HepG2 (cell line): ENCODE results near the gene ASXL1. TPM values are rescaled to one million over a fixed set of nuclear protein-coding genes. Genes with fewer than 3 reads are reported as not detected.
A peak's percentile ranks its signal among the peaks of the same experiment; 100 is the strongest.

ENCODE experiments used
- BCL6 ChIP-seq: IDR thresholded peaks from 2 replicates; pipeline ENCODE4 v1.6.1; 2016; ENCODE audit warnings: missing genetic modification reagents, missing compliant biosample characterization
- DDIT3 ChIP-seq: sonication (generic); formaldehyde crosslinking; IDR thresholded peaks from 2 replicates; pipeline ENCODE4 v1.4.0; 2020; ENCODE audit warnings: mild to moderate bottlenecking, missing genetic modification reagents
- GABPA ChIP-seq, 2 experiments: IDR thresholded peaks; 2 replicates each; pipeline ENCODE4 v1.6.1; 2011 to 2016; ENCODE audit warnings: low read depth in 2 of 2, low read length in 1 of 2, missing biosample characterization in 1 of 2, missing genetic modification characterization in 1 of 2
- HMGXB4 ChIP-seq, 2 experiments: sonication (generic) in 1 of 2; formaldehyde crosslinking in 1 of 2; IDR thresholded peaks; 2 replicates each; pipeline versions ENCODE4 v1.4.0 to v1.6.1; 2018 to 2020; ENCODE audit warnings: missing genetic modification reagents in 2 of 2, borderline replicate concordance in 1 of 2, low read depth in 1 of 2, mild to moderate bottlenecking in 1 of 2, missing biosample characterization in 1 of 2
- JDP2 ChIP-seq: sonication (generic); formaldehyde crosslinking; IDR thresholded peaks from 2 replicates; pipeline ENCODE4 v1.8.1; 2022; ENCODE audit warnings: missing genetic modification reagents, borderline replicate concordance
- KLF11 ChIP-seq: IDR thresholded peaks from 2 replicates; pipeline ENCODE4 v1.6.1; 2016; ENCODE audit warnings: missing compliant biosample characterization
- KLF9 ChIP-seq: IDR thresholded peaks from 2 replicates; pipeline ENCODE4 v1.6.1; 2016; ENCODE audit warnings: low read depth
- KMT2B ChIP-seq: IDR thresholded peaks from 2 replicates; pipeline ENCODE4 v1.6.1; 2016; ENCODE audit warnings: missing genetic modification reagents, missing compliant biosample characterization
- MAZ ChIP-seq, 2 experiments: sonication (generic) in 1 of 2; formaldehyde crosslinking in 1 of 2; IDR thresholded peaks; 2 replicates each; pipeline versions ENCODE4 v1.5.0 to v1.6.1; 2012 to 2020; ENCODE audit warnings: low read depth in 2 of 2, mild to moderate bottlenecking in 2 of 2, borderline replicate concordance in 1 of 2, improper control_type of control experiment in 1 of 2, low read length in 1 of 2, missing genetic modification reagents in 1 of 2, moderate library complexity in 1 of 2
- MEIS1 ChIP-seq: sonication (generic); formaldehyde crosslinking; IDR thresholded peaks from 2 replicates; pipeline ENCODE4 v1.9.0; 2021; ENCODE audit warnings: mild to moderate bottlenecking, missing genetic modification reagents, moderate library complexity, borderline replicate concordance
- MLLT10 ChIP-seq: sonication (generic); formaldehyde crosslinking; IDR thresholded peaks from 2 replicates; pipeline ENCODE4 v1.4.0; 2020; ENCODE audit warnings: missing genetic modification reagents
- ONECUT2 ChIP-seq: sonication (generic); formaldehyde crosslinking; IDR thresholded peaks from 2 replicates; pipeline ENCODE4 v1.4.0; 2020; ENCODE audit warnings: missing genetic modification reagents
- PCBP2 ChIP-seq: fragments of 200-400 bp; formaldehyde crosslinking; optimal IDR thresholded peaks from 2 replicates; pipeline ENCODE3; 2018; ENCODE audit warnings: low read length, low read depth; ENCODE audit not compliant: poor library complexity, severe bottlenecking
- RBAK ChIP-seq: sonication (generic); formaldehyde crosslinking; IDR thresholded peaks from 2 replicates; pipeline ENCODE4 v1.5.1; 2020; ENCODE audit warnings: mild to moderate bottlenecking, missing genetic modification reagents
- SNAPC5 ChIP-seq: sonication (generic); formaldehyde crosslinking; IDR thresholded peaks from 2 replicates; pipeline ENCODE4 v1.8.1; 2023; ENCODE audit warnings: mild to moderate bottlenecking, missing genetic modification reagents, borderline replicate concordance
- SP5 ChIP-seq: IDR thresholded peaks from 2 replicates; pipeline ENCODE4 v1.6.1; 2016; ENCODE audit warnings: low read depth, borderline replicate concordance
- SSRP1 ChIP-seq: IDR thresholded peaks from 2 replicates; pipeline ENCODE4 v1.6.1; 2016; ENCODE audit warnings: control low read depth
- STAG1 ChIP-seq: sonication (generic); formaldehyde crosslinking; IDR thresholded peaks from 2 replicates; pipeline ENCODE4 v1.4.0; 2020; ENCODE audit warnings: missing genetic modification reagents
- TAF15 ChIP-seq: fragments of 200-400 bp; formaldehyde crosslinking; IDR thresholded peaks from one replicate; pipeline ENCODE4 v1.6.1; 2018; ENCODE audit warnings: mild to moderate bottlenecking, low read depth, low read length; ENCODE audit not compliant: poor library complexity, severe bottlenecking
- TFDP2 ChIP-seq: sonication (generic); formaldehyde crosslinking; IDR thresholded peaks from 2 replicates; pipeline ENCODE4 v1.4.0; 2020; ENCODE audit warnings: missing genetic modification reagents
- ZNF441 ChIP-seq: sonication (generic); formaldehyde crosslinking; IDR thresholded peaks from 2 replicates; pipeline ENCODE4 v1.7.0; 2021; ENCODE audit warnings: missing genetic modification reagents, borderline replicate concordance
- ZNF570 ChIP-seq: sonication (generic); formaldehyde crosslinking; IDR thresholded peaks from 2 replicates; pipeline ENCODE4 v1.4.0; 2020; ENCODE audit warnings: mild to moderate bottlenecking, missing genetic modification reagents, borderline replicate concordance
- ZNF572 ChIP-seq: sonication (generic); formaldehyde crosslinking; IDR thresholded peaks from 2 replicates; pipeline ENCODE4 v1.5.1; 2020; ENCODE audit warnings: mild to moderate bottlenecking, missing genetic modification reagents
- ZNF674 ChIP-seq: sonication (generic); formaldehyde crosslinking; IDR thresholded peaks from 2 replicates; pipeline ENCODE4 v1.5.0; 2020; ENCODE audit warnings: low read depth, mild to moderate bottlenecking, missing genetic modification reagents
- ZNF75D ChIP-seq: sonication (generic); formaldehyde crosslinking; IDR thresholded peaks from 2 replicates; pipeline ENCODE4 v1.8.1; 2023; ENCODE audit warnings: missing genetic modification reagents, mild to moderate bottlenecking, borderline replicate concordance
- ZSCAN22 ChIP-seq: sonication (generic); formaldehyde crosslinking; IDR thresholded peaks from 2 replicates; pipeline ENCODE4 v1.4.0; 2020; ENCODE audit warnings: mild to moderate bottlenecking, missing genetic modification reagents
- polyA plus RNA-seq, 8 experiments: library from polyadenylated mRNA; depleted of rRNA in 3 of 8; stranded (reverse) in 7 of 8; unstranded in 1 of 8; fragments of >200 nt; fragmentation: Illumina TruSeq in 4 of 8; extraction: Trizol in 4 of 8; gene quantifications; 2 replicates each; pipeline versions ENCODE4 v1.2.1 to v1.2.3, GENCODE V29; 2011 to 2016; ENCODE audit warnings: low read depth in 4 of 8, missing spikeins in 1 of 8, mixed read lengths in 1 of 8; ENCODE audit not compliant: insufficient read depth in 1 of 8
- total RNA-seq, 5 experiments: library from RNA; depleted of rRNA; stranded (reverse); fragments of >200 nt; fragmentation: Illumina TruSeq; extraction: Trizol; gene quantifications; 2 replicates each; pipeline ENCODE4 v1.2.3, GENCODE V29; 2016; ENCODE audit warnings: low read depth in 1 of 5

The ASXL1 gene
- total and polyA plus RNA-seq, 2 of the 13 experiments (the other 11 are each of a cell fraction or from before 2014, with no cell fraction given) = 62.1 to 74.8 TPM

GRCh38 chr20:32483351-32484224 is 125.5 kb downstream of the ASXL1 start (continued):
- peak in 1 of 2 experiments; percentile 38; a peak in 1 of 4 replicates for TF ChIP-seq HMGXB4 (CRISPR knock-in tag; IDR thresholded peaks at IDR 0.05; ENCODE audit: borderline replicate concordance in 1 of 2, low read depth in 1 of 2)
- TF ChIP-seq ZNF441 (CRISPR knock-in tag) = 0 out of 2 replicates have a peak, but pooled peaks have one; percentile 14
- TF ChIP-seq KLF9 (CRISPR knock-in tag) = no peak
- no peak for TF ChIP-seq ZNF674 (CRISPR knock-in tag)
- peak; percentile 86 for TF ChIP-seq MAZ (IDR thresholded peaks at IDR 0.05; ENCODE audit: borderline replicate concordance, low read depth, low read length)
- TF ChIP-seq MAZ (CRISPR knock-in tag; IDR thresholded peaks at IDR 0.05; ENCODE audit: low read depth) = peak; percentile 47; the same call in 1 of the 2 replicates
- TF ChIP-seq ZSCAN22 (CRISPR knock-in tag) = no peak
- TF ChIP-seq SP5 (CRISPR knock-in tag) = 0 out of 2 replicates have a peak, but pooled peaks have one; percentile 26
- TF ChIP-seq JDP2 = 0 out of 2 replicates have a peak, but pooled peaks have one; percentile 34
- TF ChIP-seq MEIS1 (CRISPR knock-in tag) = peak; percentile 28; the same call in 1 of the 2 replicates
- no peak for TF ChIP-seq SSRP1 (CRISPR knock-in tag)
- no peak for TF ChIP-seq ZNF572 (CRISPR knock-in tag)
- TF ChIP-seq KLF11 (CRISPR knock-in tag) = peak; percentile 75; the same call in 1 of the 2 replicates
- peak; percentile 18; the same call in 1 of the 2 replicates for TF ChIP-seq STAG1
- no peak; the same call in 1 of the 2 replicates for TF ChIP-seq ONECUT2
- TF ChIP-seq MLLT10 (CRISPR knock-in tag) = no peak
- TF ChIP-seq DDIT3 (CRISPR knock-in tag) = no peak
- peak; percentile 60; the same call in 1 of the 2 replicates for TF ChIP-seq RBAK (CRISPR knock-in tag)
- no peak for TF ChIP-seq TFDP2 (CRISPR knock-in tag)
- TF ChIP-seq BCL6 = peak; percentile 64; the same call in 1 of the 2 replicates
- TF ChIP-seq ZNF75D (CRISPR knock-in tag) = no peak
- no peak; the same call in 1 of the 2 replicates for TF ChIP-seq GABPA (IDR thresholded peaks at IDR 0.05; ENCODE audit: low read depth, low read length)
- TF ChIP-seq GABPA (CRISPR knock-in tag; IDR thresholded peaks at IDR 0.05; ENCODE audit: low read depth) = no peak
- TF ChIP-seq KMT2B (CRISPR knock-in tag) = peak; percentile 70
- TF ChIP-seq PCBP2 = peak; percentile 84
- no peak for TF ChIP-seq SNAPC5 (CRISPR knock-in tag)
- TF ChIP-seq TAF15 = peak; percentile 96
- TF ChIP-seq ZNF570 (CRISPR knock-in tag) = no peak
